ENCODE measurements around the gene PKIG. TPM values are rescaled to one million over a fixed set of nuclear protein-coding genes. Genes with fewer than 3 reads are reported as not detected.

Gene PKIG
- total and polyA plus RNA-seq, 2 of the 8 experiments (the other 6 are each of a cell fraction or from before 2014, with no cell fraction given) = 26.7 to 34.3 TPM

- TF ChIP-seq RNF2 (IDR thresholded peaks at IDR 0.05; ENCODE audit: borderline replicate concordance, low read depth, low read length, missing control alignments, poor library complexity, severe bottlenecking) = no peak
- TF ChIP-seq CREB1 (IDR thresholded peaks at IDR 0.05) = no peak
- no peak for TF ChIP-seq FOSL1 (IDR thresholded peaks at IDR 0.05; ENCODE audit: insufficient read depth, low read depth, low read length)
- no peak for TF ChIP-seq ASH2L (IDR thresholded peaks at IDR 0.05; ENCODE audit: low read length)
- TF ChIP-seq CHD2 (IDR thresholded peaks at IDR 0.05; ENCODE audit: low read length) = no peak
- TF ChIP-seq CBX5 (IDR thresholded peaks at IDR 0.05; ENCODE audit: low read depth, low read length) = no peak
These were observed 15.6 kb downstream of the PKIG start (continued) for GRCh38 chr20:44597930-44598329.
